T1000 (cell line): ENCODE measurements around the gene PSPH.
A peak's percentile ranks its signal among the peaks of the same experiment; 100 is the strongest.

ENCODE experiments used
- DNase-seq: peaks from one replicate; lab custom pipeline; 2025; ENCODE audit warnings: mixed read lengths; lab: John Stamatoyannopoulos, UW

The PSPH gene

DNA sequence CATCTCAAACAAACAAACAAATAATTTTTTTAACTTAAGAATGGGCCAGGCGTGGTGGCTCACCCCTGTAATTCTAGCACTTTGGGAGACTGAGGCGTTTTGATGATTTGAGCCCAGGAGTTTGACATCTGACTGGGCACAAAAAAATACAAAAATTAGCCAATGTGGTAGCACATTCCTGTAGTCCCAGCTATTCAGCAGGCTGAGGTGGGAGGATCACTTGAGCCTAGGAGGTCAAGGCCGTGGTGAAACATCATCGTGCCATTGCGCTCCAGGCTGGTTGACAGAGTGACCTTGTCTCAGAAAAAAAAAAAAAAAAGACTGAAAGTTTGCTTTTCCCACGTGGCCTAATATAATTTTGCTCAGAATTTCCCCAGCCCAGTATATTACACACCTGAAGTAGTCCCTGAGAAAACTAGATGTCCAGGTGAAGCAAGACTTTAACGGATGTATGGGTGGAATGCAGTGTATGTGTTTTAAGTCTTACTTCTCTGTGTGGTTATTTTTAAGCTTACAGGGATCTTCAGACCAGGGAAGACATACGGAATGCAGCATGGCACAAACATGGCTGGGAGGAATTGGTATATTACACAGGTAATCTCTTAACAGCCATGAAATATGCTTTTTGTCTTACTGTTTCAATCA is 54.3 kb downstream of the PSPH start:
- DNase-seq: no peak

DNA sequence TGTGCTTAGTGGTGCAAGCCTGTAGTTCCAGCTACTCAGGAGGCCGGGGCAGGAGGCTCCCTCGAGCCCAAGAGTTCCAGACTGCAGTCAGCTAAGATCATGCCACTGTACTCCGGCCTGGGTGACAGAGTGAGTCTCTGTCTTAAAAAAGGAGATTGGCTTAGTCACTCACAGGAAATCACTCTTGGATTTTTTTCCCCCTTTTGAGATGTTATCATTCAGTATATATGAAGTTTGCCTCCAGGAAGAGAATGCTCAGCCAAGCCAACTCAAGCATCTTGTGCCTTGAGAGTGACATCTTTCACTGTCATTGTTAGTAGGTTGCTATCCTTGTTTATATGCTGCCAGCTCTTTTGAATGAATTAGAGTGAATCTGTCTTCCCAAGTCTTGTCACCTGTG is 58.9 kb downstream of the PSPH start:
- no peak for DNase-seq

DNA sequence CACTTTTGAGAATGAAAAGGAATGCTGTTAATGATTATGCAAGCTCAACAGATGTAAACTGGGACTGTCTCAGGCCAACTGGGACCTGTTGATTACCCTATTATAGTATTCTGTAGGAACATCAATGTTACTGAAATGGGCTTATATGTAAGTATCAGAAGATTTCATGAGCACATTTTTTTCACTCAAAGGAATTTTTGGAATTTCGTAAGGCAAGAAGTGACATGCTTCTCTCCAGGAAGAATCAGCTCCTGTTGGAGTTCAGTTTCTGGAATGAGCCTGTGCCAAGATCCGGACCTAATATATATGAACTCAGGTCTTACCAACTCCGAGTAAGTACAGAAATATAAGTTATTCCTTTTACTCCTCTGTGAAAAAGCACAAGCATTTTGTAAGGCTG is 67.7 kb downstream of the PSPH start:
- no peak for DNase-seq

DNA sequence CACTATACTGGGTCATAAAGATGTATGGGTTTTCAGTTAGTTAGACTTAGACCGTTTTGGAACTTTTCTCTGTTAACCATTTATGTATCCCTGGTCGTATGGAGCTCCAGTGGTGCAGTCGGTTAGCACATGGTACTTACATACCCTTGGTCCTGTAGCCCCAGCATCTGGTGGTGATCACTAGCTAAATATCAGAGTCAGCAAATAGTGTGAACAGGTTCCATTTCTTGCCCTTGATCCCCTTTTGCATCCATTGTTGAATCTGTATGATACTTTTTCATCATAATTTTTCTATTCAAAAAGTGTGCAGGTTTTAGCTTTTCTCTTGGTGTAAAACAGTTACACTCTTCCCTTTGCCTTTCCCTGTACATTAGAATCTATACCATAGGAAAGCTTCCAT is 71.0 kb downstream of the PSPH start:
- no peak for DNase-seq

DNA sequence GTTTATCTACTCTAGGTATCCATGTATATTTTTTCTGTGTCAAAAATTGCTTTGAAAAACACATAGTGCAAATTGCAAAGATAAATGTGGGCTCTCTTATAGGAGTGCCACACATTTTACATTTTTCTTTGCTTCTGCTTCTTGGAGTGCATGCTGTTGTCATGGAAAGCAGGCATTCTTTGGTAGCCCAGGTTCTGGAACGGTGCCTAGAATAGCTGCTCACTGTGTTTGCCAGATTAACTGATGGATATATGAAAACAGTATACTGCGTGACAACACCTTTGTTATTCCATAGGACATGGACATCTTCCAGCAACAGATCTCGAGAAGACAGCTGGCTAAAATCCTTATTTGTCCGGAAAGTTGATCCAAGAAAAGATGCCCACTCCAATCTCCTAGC is 73.4 kb downstream of the PSPH start:
- no peak for DNase-seq

DNA sequence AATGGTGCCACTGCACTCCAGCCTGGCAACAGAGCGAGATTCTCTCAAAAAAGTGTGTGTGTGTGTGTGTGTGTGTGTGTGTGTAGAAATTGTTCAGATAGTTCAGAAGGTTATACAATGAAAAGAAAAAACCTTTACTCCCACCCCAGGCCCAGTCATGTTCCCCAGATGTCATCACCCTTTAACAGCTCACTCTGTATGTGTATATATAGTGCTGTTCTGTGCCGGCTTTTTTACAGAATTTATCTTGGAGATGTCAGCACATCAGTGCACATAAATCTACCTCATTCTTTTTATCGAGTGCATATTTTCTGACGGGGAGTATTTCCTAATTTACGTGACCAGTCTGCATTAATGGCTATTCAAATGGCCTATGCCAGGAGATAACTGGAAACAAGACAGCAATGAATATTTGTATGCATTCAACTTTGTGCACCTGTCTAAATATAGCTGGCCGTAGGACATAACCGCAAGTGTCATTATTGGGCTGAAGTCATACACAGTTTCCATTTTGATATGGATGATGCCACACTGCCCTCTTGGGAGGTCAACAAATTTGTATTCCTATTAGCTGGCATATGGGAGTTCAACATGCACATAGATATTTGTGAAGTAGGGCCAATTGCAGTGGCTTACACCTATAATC is 75.1 kb downstream of the PSPH start:
- DNase-seq: no peak

DNA sequence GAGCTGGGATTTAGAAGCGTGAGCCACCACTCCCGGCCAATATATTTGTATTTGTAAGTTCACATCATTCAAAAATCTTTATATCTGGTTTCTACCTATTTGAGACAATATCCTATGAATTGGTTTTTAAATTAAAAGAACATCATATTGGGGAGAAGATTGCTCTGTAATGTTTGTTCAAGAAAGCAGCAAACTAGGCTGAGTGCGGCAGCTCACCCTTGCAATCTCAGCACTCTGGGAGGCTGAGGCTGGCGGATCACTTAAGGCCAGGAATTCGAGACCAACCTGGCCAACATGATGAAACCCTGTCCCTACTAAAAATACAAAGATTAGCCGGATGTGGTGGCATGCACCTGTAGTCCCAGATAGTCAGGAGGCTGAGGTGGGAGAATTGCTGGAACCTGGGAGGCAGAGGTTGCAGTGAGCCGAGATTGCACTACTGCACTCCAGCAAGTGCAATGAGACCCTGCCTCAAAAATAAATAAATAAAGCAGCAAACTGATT is 77.4 kb downstream of the PSPH start:
- no peak for DNase-seq

DNA sequence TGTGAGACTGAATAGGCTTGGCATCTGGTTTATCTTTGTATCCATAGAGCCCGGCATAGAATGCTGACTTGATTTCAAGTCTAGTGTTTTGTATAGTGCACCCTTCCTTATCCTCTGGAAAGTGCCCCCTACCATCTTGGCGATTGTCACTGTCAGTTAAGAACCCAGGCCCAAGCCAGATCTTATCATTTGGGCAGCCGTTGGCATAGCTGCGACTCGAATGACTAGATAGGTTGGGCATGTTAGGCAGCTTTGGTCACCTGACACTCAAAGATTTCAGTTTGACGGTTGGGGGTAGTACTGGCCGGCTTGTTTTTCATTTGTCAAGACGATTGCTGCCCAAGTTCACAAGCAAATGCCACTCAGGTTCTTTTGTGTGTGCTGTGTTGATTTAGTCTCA is 80.3 kb downstream of the PSPH start:
- no peak for DNase-seq

DNA sequence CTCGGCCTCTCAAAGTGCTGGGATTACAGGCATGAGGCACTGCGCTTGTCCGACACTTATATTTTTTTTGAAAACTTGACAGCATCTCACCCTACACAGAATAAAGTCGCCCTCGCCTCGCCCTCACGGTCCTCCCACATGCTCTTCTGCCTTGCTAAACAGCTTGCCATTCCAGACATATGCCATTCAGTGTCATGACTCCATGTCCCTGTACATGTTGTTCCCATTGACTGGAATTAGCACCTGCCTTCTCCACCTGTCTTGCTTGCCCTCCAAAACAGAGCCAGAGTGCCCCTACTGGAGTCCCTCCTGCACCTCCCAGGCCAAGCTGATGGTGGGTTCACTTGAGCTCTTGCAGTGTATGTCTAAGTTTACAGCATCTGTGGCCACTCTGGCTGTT is 80.7 kb downstream of the PSPH start:
- no peak for DNase-seq

DNA sequence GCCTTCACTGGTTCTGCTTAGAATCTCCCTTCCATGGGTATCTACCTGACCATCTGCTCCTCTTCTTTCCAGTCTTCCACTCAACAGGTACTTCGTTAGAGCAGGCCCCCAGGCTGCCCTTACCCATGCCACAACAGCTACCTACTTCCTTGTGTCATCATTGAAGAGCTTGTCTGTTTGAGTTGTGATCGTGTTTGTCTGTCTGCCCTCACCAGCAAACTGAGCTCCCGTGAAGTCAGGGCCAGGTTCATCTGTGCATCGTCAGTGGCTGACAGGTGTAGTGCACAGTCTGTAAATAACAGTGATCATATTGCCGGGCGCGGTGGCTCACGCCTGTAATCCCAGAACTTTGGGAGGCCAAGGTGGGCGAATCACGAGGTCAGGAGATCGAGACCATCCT is 81.9 kb downstream of the PSPH start:
- DNase-seq: no peak

DNA sequence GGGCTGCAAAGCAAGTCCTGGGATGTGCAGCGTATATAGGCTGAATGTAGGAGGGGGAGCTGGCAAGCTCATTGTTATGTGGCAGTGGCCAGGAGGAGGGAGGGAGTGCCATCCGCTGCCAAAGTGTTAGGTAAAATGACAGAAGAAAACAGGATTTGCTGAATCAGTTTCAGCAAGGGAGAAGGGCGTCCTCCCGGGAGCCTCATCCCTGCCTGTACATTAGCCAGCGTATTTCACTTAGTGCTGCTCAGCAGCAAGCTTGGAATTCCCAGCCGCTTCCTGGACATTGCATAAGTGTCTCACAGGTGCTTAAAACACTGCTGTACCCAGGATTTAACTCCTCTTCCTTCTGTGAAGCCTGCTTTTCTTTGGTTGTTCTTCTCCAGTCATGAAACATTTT is 84.4 kb downstream of the PSPH start:
- DNase-seq: no peak

DNA sequence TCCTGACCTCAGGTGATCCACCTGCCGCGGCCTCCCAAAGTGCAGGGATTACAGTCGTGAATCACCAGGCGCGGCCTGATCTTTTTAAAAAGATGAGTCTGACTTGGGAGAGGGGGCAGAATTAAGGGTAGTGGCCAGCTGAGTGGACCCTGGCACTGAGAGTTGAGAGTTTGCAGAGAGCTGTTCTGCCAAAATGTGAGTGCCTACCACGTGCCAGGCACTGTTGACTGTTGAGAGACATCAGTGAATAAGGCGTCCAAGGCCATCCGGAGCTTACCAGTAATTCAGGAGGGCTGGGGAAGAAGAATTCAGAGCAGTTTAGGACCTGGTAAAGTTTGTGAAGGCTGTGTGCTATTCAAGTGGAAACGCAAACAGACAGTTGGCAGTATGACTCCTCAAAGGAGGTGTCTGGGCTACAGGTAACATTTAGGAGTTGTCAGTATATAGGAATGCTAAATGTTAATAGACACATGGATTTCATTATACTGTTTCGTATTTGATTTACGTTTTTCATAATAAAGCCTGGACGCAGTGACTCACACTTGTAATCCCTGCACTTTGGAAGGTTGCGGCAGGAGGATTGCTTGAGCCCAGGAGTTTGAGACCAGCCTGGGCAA is 85.3 kb downstream of the PSPH start:
- DNase-seq: no peak

DNA sequence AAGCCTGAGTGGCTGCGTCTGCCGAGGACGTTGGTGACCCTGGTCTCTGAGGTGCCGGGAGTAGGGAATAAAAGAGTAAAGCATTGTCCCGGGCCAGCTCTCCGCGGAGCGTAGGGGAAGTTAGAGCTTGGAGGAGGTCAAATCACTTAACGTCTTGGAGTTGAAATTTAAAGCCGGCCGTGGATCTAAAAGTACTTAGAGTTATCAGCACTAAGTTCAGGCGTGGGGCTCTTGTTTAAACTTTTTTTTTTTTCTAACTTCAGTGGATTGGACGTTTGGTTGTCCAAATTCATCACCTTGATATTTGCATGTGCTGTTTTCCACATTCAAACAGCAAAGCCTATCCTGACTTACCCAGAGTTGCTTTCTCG is 86.2 kb downstream of the PSPH start:
- DNase-seq: no peak

DNA sequence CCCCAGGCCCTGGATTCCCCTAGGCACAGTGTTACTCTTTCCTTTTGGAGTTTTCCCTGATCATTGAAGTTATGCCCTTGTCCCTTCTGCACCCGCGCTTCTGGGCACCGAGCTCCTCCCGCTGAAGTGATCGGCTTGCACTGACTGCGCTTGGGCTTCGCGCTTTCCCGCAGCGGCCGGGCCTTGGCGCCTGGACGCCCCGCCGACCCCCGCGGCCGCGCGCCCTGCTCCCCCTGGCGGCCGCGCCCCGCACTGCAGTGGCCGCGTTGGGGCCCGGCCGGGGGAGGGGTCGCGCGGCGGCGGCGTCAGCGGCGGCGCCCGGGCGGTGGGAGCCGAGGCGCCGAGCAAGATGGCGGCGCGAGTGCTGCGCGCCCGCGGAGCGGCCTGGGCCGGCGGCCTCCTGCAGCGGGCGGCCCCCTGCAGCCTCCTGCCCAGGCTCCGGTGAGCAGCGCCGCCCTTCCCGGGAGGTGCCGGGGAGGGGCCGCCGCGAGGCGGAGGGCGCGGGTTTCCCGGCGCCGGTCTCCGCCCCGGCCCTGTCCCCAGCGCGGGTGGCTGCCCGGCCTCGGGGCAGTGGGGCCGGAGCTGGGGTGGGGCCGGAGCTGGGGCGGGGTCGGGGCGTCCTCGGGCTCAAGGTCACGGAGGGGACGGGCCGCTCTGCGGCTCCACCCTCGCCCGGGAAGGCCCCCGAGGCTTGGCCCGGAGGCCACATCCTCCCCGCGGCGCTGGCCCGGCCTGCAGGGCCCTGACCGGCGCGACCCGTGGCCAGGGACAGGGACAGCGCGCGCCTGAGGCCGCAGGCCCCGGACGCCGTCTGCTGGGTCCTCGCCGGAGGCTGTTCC is 86.8 kb downstream of the PSPH start, which contains the start of gene NIPSNAP2:
TSS of gene NIPSNAP2 (plus strand) at position 325 of the 839 bp plus-strand sequence. CDS start at position 350, 25 bp downstream.
- peak; percentile 58 for DNase-seq

DNA sequence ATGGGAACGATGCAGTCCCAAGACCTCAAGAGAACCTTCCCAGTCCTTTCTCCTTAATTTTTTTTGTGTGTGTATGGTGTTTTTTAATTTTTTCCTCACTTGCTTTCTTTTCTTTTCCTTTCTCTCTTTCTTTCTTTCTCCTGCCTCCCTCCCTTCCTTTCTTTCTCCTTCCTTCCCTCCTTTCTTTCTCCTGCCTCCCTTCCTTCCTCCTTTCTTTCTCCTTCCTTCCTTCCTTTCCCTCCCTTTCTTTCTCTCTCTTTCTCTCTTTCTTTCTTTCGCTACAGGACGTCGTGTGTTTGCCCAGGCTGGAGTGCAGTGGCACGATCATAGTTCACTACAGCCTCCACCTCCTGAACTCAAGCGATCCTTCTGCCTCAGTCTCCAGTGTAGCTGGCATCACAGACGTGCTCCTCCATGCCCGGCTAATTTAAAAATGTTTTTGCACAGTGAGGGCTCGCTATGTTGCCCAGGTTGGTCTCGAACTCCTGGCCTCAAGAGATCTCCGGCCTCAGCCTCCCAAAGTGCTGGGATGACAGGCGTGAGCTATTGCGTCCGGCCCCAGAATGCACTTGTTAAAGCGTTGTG is 87.6 kb downstream of the PSPH start:
- no peak for DNase-seq

DNA sequence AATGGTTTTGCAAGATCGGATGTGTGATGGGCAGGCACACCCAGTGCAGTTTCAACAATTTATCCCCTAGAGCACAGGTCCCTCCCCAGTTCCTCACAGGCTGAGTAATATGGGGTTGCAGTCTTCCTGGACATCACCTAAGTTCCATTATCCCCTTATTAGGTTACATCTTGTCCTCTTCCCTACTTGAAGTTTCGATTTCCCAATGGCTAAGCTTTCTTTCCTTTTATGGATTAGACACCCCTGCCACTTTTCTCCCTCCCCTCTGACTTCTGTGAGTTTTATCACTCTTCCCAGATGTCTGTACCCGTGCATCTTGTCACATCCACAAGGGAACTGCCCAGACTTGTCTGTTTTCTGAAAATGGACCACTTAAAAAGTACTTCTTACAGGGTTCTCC is 89.2 kb downstream of the PSPH start:
- DNase-seq: no peak
